DND-41 (cell line): ENCODE measurements around the gene CCL28.
"Not testable (repeated sequence)": the region's sequence is repeated elsewhere in the genome, so short reads cannot be mapped to it uniquely, and the experiment has no call there.

Source experiments
- ATAC-seq: fragments of 200-7000 bp; cut with Tn5 transposase; 3 replicates; pipeline ENCODE4 v1.9.1; 2021; ENCODE audit warnings: low read depth; ENCODE audit not compliant: insufficient read depth
- DNase-seq: peaks from one replicate; pipeline ENCODE4 v3.0.0-alpha.2; 2020
- H2AFZ ChIP-seq: 2 replicates; pipeline ENCODE4 v1.6.0; 2012; ENCODE audit warnings: low read depth, low read length
- H3K27ac ChIP-seq: 2 replicates; pipeline ENCODE4 v1.5.1; 2012; ENCODE audit warnings: low read length, inconsistent platforms
- H3K27me3 ChIP-seq: fragments of 200-600 bp; sonication (generic); 2 replicates; pipeline ENCODE4 v1.6.0; 2012; ENCODE audit warnings: low read length, mild to moderate bottlenecking, inconsistent platforms; ENCODE audit not compliant: insufficient read depth, poor library complexity
- H3K36me3 ChIP-seq: 2 replicates; pipeline ENCODE4 v1.5.1; 2012; ENCODE audit warnings: low read length, inconsistent platforms; ENCODE audit not compliant: insufficient read depth
- H3K4me1 ChIP-seq: 2 replicates; pipeline ENCODE4 v1.5.1; 2012; ENCODE audit warnings: mild to moderate bottlenecking, low read length; ENCODE audit not compliant: insufficient read depth
- H3K4me2 ChIP-seq: 2 replicates; pipeline ENCODE4 v1.6.0; 2012; ENCODE audit warnings: mild to moderate bottlenecking, moderate library complexity, low read length, inconsistent platforms; ENCODE audit not compliant: insufficient read depth
- H3K4me3 ChIP-seq, 2 experiments: fragments of 200-600 bp in 1 of 2; shearing (Covaris generic) in 1 of 2; 2 replicates each; pipeline ENCODE4 v1.5.1; 2012 to 2016; ENCODE audit warnings: inconsistent platforms in 2 of 2, low read length in 2 of 2, mild to moderate bottlenecking in 2 of 2, low read depth in 1 of 2, moderate library complexity in 1 of 2
- H3K79me2 ChIP-seq: 2 replicates; pipeline ENCODE4 v1.6.0; 2012; ENCODE audit warnings: low read length, inconsistent platforms; ENCODE audit not compliant: insufficient read depth
- H3K9ac ChIP-seq: 2 replicates; pipeline ENCODE4 v1.6.0; 2012; ENCODE audit warnings: low read depth, mild to moderate bottlenecking, inconsistent platforms, low read length, moderate library complexity
- H3K9me3 ChIP-seq: 2 replicates; pipeline ENCODE4 v1.5.1; 2012; ENCODE audit warnings: low read length, moderate library complexity, mild to moderate bottlenecking, inconsistent platforms; ENCODE audit not compliant: insufficient read depth, severe bottlenecking
- H4K20me1 ChIP-seq: 2 replicates; pipeline ENCODE4 v1.6.0; 2012; ENCODE audit warnings: low read length; ENCODE audit not compliant: insufficient read depth
- CTCF ChIP-seq: IDR thresholded peaks from 2 replicates; pipeline ENCODE4 v1.5.1; 2012; ENCODE audit warnings: borderline replicate concordance, low read length, moderate library complexity, mild to moderate bottlenecking; ENCODE audit not compliant: poor library complexity, severe bottlenecking; ENCODE audit errors: extremely low read depth
- EZH2 ChIP-seq: IDR thresholded peaks from 3 replicates; pipeline ENCODE4 v1.6.1; 2012; ENCODE audit warnings: borderline replicate concordance, low read depth, mild to moderate bottlenecking, moderate library complexity, low read length, inconsistent platforms; ENCODE audit not compliant: severe bottlenecking

CCL28 gene

GRCh38 chr5:43412156-43412555 is at the start of gene CCL28:
Gene CCL28 (minus strand): TSS chr5:43412391. CDS start chr5:43412316, 75 bp downstream.
- no peak within 1 kb of the TSS for H3K4me2 ChIP-seq
- H3K36me3 ChIP-seq = no peaks in the 10 kb centered on the region
- H3K9ac ChIP-seq = no peak within 1 kb of the TSS
- no peak within 1 kb of the TSS for H3K4me3 ChIP-seq
- H3K27ac ChIP-seq = no peak within 1 kb of the TSS
- ATAC-seq = no peak
- no peaks in the 10 kb centered on the region for H4K20me1 ChIP-seq
- H3K9me3 ChIP-seq = no peaks in the 10 kb centered on the region
- H2AFZ ChIP-seq = no peak within 1 kb of the TSS
- no peaks in the 10 kb centered on the region for H3K79me2 ChIP-seq
- no peaks in the 10 kb centered on the region for H3K4me1 ChIP-seq
- no peak for DNase-seq
- no peak for TF ChIP-seq EZH2
- no peak for TF ChIP-seq CTCF
- H3K27me3 ChIP-seq = no peaks in the 10 kb centered on the region

GRCh38 chr5:43461066-43461465 is 48.9 kb upstream of the CCL28 start:
- Histone ChIP-seq H3K4me1 (no peaks in the 10 kb centered on the region), H3K27me3 (no peaks in the 10 kb centered on the region), H3K9me3 (peaks cover 21% of the 10 kb centered on the region), H3K36me3 (peaks cover 28% of the 10 kb centered on the region), H4K20me1 (no peaks in the 10 kb centered on the region), H2AFZ (no peak overlapping the region), H3K79me2 (peaks cover 20% of the 10 kb centered on the region; the same call in 1 of the 2 replicates), H3K4me2 (no peak overlapping the region), H3K27ac (no peak overlapping the region), H3K9ac (no peak overlapping the region), H3K4me3 (no peak overlapping the region)
- DNase-seq = no peak
- TF ChIP-seq EZH2 (no peak), CTCF (no peak)
- no peak for ATAC-seq

GRCh38 chr5:43456556-43456955 is 44.4 kb upstream of the CCL28 start:
- H2AFZ ChIP-seq = no peak overlapping the region
- peaks cover 32% of the 10 kb centered on the region for H3K36me3 ChIP-seq
- no peak overlapping the region for H3K4me3 ChIP-seq
- H3K79me2 ChIP-seq = peaks cover 14% of the 10 kb centered on the region; the same call in 1 of the 2 replicates
- H3K27ac ChIP-seq = no peak overlapping the region
- H3K27me3 ChIP-seq = no peaks in the 10 kb centered on the region
- no peaks in the 10 kb centered on the region for H4K20me1 ChIP-seq
- H3K9ac ChIP-seq = no peak overlapping the region
- H3K4me2 ChIP-seq = no peak overlapping the region
- H3K4me1 ChIP-seq = no peaks in the 10 kb centered on the region
- DNase-seq (no peak), ATAC-seq (no peak)
- no peak for TF ChIP-seq CTCF
- no peak for TF ChIP-seq EZH2
- peaks cover 17% of the 10 kb centered on the region for H3K9me3 ChIP-seq

GRCh38 chr5:43441575-43441974 is 29.4 kb upstream of the CCL28 start:
- ATAC-seq, H3K4me2 ChIP-seq, H3K9me3 ChIP-seq, H4K20me1 ChIP-seq, DNase-seq, H3K79me2 ChIP-seq, H3K9ac ChIP-seq, H3K36me3 ChIP-seq, H3K4me3 ChIP-seq, H3K27ac ChIP-seq, H3K27me3 ChIP-seq, H2AFZ ChIP-seq, H3K4me1 ChIP-seq: not testable (repeated sequence)
